Osteocyte (in vitro differentiated cells): ENCODE results near the gene SNRPA1. TPM values are rescaled to one million over a fixed set of nuclear protein-coding genes. Genes with fewer than 3 reads are reported as not detected.

Experiments used
- DNase-seq: peaks from one replicate; pipeline ENCODE4 v3.0.0; 2021; ENCODE audit warnings: mixed read lengths; ENCODE audit not compliant: unreplicated experiment; ENCODE audit errors: extremely low spot score
- H3K27ac Mint-ChIP-seq: one replicate; pipeline ENCODE4 v1.8.0; 2021; ENCODE audit warnings: mild to moderate bottlenecking, mixed read lengths; ENCODE audit not compliant: unreplicated experiment
- H3K27me3 Mint-ChIP-seq: one replicate; pipeline ENCODE4 v1.8.0; 2021; ENCODE audit warnings: mixed read lengths; ENCODE audit not compliant: unreplicated experiment
- H3K36me3 Mint-ChIP-seq: one replicate; pipeline ENCODE4 v1.8.0; 2021; ENCODE audit warnings: mixed read lengths; ENCODE audit not compliant: unreplicated experiment
- H3K4me1 Mint-ChIP-seq: one replicate; pipeline ENCODE4 v1.8.0; 2021; ENCODE audit warnings: mixed read lengths; ENCODE audit not compliant: unreplicated experiment
- H3K4me3 Mint-ChIP-seq: one replicate; pipeline ENCODE4 v1.8.0; 2021; ENCODE audit warnings: mild to moderate bottlenecking, moderate library complexity, mixed read lengths; ENCODE audit not compliant: unreplicated experiment
- H3K9me3 Mint-ChIP-seq: one replicate; pipeline ENCODE4 v1.8.0; 2021; ENCODE audit warnings: mixed read lengths; ENCODE audit not compliant: unreplicated experiment
- total RNA-seq: library from RNA; stranded (reverse); gene quantifications from 2 replicates; pipeline ENCODE4 v1.2.1, GENCODE V29; 2021
- TF ChIP-seq, protein P1 (sequence below): fragments of 200-600 bp; sonication (generic); IDR thresholded peaks from 2 replicates; pipeline ENCODE4 v1.5.0; 2021; ENCODE audit warnings: antibody characterized with exemption, mild to moderate bottlenecking, moderate library complexity

Gene SNRPA1
- total RNA-seq, 1 donor from 2014 or later, result 34.6 TPM

DNA sequence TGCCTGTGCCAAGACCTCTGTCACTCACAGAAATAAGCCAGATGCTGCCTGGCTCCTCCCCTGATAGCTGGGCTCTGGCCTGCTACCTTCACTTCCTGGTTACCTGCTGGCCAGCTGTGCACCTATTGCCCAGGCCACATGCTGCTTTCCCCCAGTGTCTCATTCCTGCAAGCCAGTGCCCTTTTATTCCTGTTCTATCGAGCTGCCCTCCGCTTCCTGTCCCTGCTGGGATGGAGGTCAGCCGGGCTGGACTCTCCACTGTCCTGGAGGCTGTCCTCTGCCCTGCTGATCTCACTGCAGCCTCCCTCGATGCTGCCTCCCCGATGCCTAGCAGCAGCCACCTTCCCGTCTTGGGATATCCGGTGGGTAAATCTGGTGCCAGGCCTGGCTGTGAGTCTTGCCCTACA, 37.0 kb upstream of the SNRPA1 start:
- H3K27ac Mint-ChIP-seq, result no peak overlapping the region
- TF ChIP-seq, protein P1, sequence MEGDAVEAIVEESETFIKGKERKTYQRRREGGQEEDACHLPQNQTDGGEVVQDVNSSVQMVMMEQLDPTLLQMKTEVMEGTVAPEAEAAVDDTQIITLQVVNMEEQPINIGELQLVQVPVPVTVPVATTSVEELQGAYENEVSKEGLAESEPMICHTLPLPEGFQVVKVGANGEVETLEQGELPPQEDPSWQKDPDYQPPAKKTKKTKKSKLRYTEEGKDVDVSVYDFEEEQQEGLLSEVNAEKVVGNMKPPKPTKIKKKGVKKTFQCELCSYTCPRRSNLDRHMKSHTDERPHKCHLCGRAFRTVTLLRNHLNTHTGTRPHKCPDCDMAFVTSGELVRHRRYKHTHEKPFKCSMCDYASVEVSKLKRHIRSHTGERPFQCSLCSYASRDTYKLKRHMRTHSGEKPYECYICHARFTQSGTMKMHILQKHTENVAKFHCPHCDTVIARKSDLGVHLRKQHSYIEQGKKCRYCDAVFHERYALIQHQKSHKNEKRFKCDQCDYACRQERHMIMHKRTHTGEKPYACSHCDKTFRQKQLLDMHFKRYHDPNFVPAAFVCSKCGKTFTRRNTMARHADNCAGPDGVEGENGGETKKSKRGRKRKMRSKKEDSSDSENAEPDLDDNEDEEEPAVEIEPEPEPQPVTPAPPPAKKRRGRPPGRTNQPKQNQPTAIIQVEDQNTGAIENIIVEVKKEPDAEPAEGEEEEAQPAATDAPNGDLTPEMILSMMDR, result no peak
- no peaks in the 10 kb centered on the region for H3K4me1 Mint-ChIP-seq
- H3K36me3 Mint-ChIP-seq, result no peaks in the 10 kb centered on the region
- DNase-seq, result no peak
- H3K4me3 Mint-ChIP-seq, result no peak overlapping the region
- H3K9me3 Mint-ChIP-seq, result peaks cover 3% of the 10 kb centered on the region
- peaks cover 4% of the 10 kb centered on the region for H3K27me3 Mint-ChIP-seq

DNA sequence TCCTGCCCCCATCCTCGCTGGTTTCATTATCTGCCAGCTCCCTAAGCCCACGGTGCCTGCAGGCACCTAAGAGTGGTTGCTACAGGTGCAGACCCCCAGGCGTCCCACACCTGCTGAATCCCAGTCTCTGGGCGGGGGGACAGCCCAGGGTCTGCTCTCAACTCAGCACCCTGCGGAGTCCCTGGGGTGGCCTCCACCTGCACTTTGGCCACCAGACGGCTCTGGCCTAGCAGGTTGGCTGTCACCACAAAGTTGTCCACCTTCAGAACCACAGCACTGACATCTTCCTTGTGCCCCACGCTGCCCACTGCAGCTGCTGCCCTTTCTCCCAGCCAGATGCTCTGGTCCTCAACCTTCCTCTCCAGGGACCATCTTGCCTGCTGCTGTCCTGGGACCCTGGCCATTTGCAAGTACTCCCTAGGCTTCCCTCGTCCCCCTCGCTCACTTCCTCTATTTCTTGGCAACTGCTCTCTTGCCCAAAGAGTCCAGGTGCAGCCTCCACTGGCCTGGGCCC, 34.9 kb upstream of the SNRPA1 start:
- Mint-ChIP-seq H3K36me3 (no peaks in the 10 kb centered on the region), H3K27ac (no peak overlapping the region), H3K4me1 (no peaks in the 10 kb centered on the region), H3K4me3 (no peak overlapping the region), H3K9me3 (peaks cover 3% of the 10 kb centered on the region), H3K27me3 (peaks cover 8% of the 10 kb centered on the region)
- no peak for DNase-seq
- TF ChIP-seq, protein P1, result no peak

GRCh38 chr15:101329309-101329863, 34.3 kb upstream of the SNRPA1 start:
- H3K27ac Mint-ChIP-seq, result no peak overlapping the region
- TF ChIP-seq, protein P1, result no peak
- H3K36me3 Mint-ChIP-seq, result no peaks in the 10 kb centered on the region
- peaks cover 8% of the 10 kb centered on the region for H3K27me3 Mint-ChIP-seq
- no peaks in the 10 kb centered on the region for H3K4me1 Mint-ChIP-seq
- no peak for DNase-seq
- no peak overlapping the region for H3K4me3 Mint-ChIP-seq
- H3K9me3 Mint-ChIP-seq, result peaks cover 3% of the 10 kb centered on the region

DNA sequence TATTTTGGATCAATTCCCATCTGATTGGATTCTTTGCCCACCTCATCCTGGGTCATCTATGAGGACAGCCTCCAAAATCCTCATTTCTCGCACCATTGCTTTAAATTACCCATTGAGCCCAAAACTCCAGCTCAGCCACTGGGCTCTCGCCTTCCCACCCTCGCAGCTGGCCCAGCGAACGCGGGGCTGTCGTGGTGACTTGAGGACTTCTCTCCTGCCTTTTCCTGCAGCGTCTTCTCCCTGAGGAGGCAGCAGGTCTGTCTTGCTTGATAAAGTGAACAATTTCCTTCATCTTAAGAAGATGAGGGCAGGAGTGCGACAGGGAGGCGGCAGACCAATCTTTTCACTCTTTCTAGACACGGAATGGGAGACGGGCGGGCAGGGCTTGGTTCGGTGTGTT, 33.0 kb upstream of the SNRPA1 start:
- DNase-seq, result no peak
- no peak overlapping the region for H3K4me3 Mint-ChIP-seq
- H3K36me3 Mint-ChIP-seq, result no peaks in the 10 kb centered on the region
- peaks cover 8% of the 10 kb centered on the region for H3K27me3 Mint-ChIP-seq
- TF ChIP-seq, protein P1, result no peak
- no peak overlapping the region for H3K27ac Mint-ChIP-seq
- no peaks in the 10 kb centered on the region for H3K4me1 Mint-ChIP-seq
- H3K9me3 Mint-ChIP-seq, result no peaks in the 10 kb centered on the region

- Mint-ChIP-seq H3K4me1 (no peaks in the 10 kb centered on the region), H3K27me3 (peaks cover 8% of the 10 kb centered on the region), H3K27ac (no peak overlapping the region), H3K4me3 (no peak overlapping the region), H3K9me3 (no peaks in the 10 kb centered on the region), H3K36me3 (no peaks in the 10 kb centered on the region)
- DNase-seq, result no peak
- TF ChIP-seq, protein P1, result no peak
These were observed 32.2 kb upstream of the SNRPA1 start for GRCh38 chr15:101327147-101327740.
